ENCODE measurements around the gene SPATA1. TPM values are rescaled to one million over a fixed set of nuclear protein-coding genes. Genes with fewer than 3 reads are reported as not detected.

SPATA1 gene
- total and polyA plus RNA-seq, 2 donors from 2014 or later = 0.62 to 2.5 TPM

- intact Hi-C loops (cut with DNase I) = no loop called here
- H3K27ac ChIP-seq (ENCODE audit: low read depth in 2 of 2, low read length in 2 of 2) = no peak overlapping the region
- DNase-seq = peak in 4 of 5 donors; percentile 59 to 86 (median 76)
Observed at GRCh38 chr1:84582802-84583587, 76.8 kb downstream of the SPATA1 start.

GRCh38 chr1:84583648-84584047 lies 77.5 kb downstream of the SPATA1 start:
- no peaks in the 10 kb centered on the region for H3K4me1 ChIP-seq (ENCODE audit: control insufficient read depth in 2 of 3, insufficient read depth in 2 of 3, low read depth in 1 of 3, low read length in 3 of 3)
- TF ChIP-seq CTCF (IDR thresholded peaks at IDR 0.05; ENCODE audit: borderline replicate concordance, extremely low read depth, insufficient read depth) = no peak
- no peaks in the 10 kb centered on the region for H3K36me3 ChIP-seq (ENCODE audit: control insufficient read depth in 2 of 3, insufficient read depth in 3 of 3, low read length in 3 of 3)
- no peaks in the 10 kb centered on the region for H3K27me3 ChIP-seq (ENCODE audit: control insufficient read depth, insufficient read depth, low read length)
- DNase-seq (peak in 2 of 5 donors; percentile 48 to 54), FAIRE-seq (no peak)
- no peaks in the 10 kb centered on the region for H3K9me3 ChIP-seq (ENCODE audit: control insufficient read depth in 2 of 3, insufficient read depth in 1 of 3, low read length in 3 of 3)
- no peak overlapping the region for H3K27ac ChIP-seq (ENCODE audit: low read depth in 2 of 2, low read length in 2 of 2)
- intact Hi-C loops (cut with DNase I) = no loop called here
- H3K9ac ChIP-seq (ENCODE audit: low read length in 3 of 3) = peak overlapping the region in 1 of 3 donors; percentile 25
- peak overlapping the region in 1 of 3 donors; percentile 18 for H3K4me3 ChIP-seq (ENCODE audit: low read length in 3 of 3)

More at GRCh38 chr1:84582802-84583587, 76.8 kb downstream of the SPATA1 start:
- Histone ChIP-seq H3K4me3 (ENCODE audit: low read length in 3 of 3) (peak overlapping the region in 1 of 3 donors; percentile 18), H3K27me3 (ENCODE audit: control insufficient read depth, insufficient read depth, low read length) (no peaks in the 10 kb centered on the region), H3K9ac (ENCODE audit: low read length in 3 of 3) (peak overlapping the region in 1 of 3 donors; percentile 25), H3K4me1 (ENCODE audit: control insufficient read depth in 2 of 3, insufficient read depth in 2 of 3, low read depth in 1 of 3, low read length in 3 of 3) (no peaks in the 10 kb centered on the region), H3K36me3 (ENCODE audit: control insufficient read depth in 2 of 3, insufficient read depth in 3 of 3, low read length in 3 of 3) (no peaks in the 10 kb centered on the region), H3K9me3 (ENCODE audit: control insufficient read depth in 2 of 3, insufficient read depth in 1 of 3, low read length in 3 of 3) (no peaks in the 10 kb centered on the region)
- TF ChIP-seq CTCF (IDR thresholded peaks at IDR 0.05; ENCODE audit: borderline replicate concordance, extremely low read depth, insufficient read depth) = no peak
- FAIRE-seq = no peak

GRCh38 chr1:84584126-84584525 lies 77.9 kb downstream of the SPATA1 start:
- Histone ChIP-seq H3K27me3 (ENCODE audit: control insufficient read depth, insufficient read depth, low read length) (no peaks in the 10 kb centered on the region), H3K4me1 (ENCODE audit: control insufficient read depth in 2 of 3, insufficient read depth in 2 of 3, low read depth in 1 of 3, low read length in 3 of 3) (no peaks in the 10 kb centered on the region), H3K9ac (ENCODE audit: low read length in 3 of 3) (no peak overlapping the region), H3K36me3 (ENCODE audit: control insufficient read depth in 2 of 3, insufficient read depth in 3 of 3, low read length in 3 of 3) (no peaks in the 10 kb centered on the region), H3K4me3 (ENCODE audit: low read length in 3 of 3) (no peak overlapping the region), H3K9me3 (ENCODE audit: control insufficient read depth in 2 of 3, insufficient read depth in 1 of 3, low read length in 3 of 3) (no peaks in the 10 kb centered on the region), H3K27ac (ENCODE audit: low read depth in 2 of 2, low read length in 2 of 2) (no peak overlapping the region)
- no peak for FAIRE-seq
- DNase-seq = no peak
- no peak for TF ChIP-seq CTCF (IDR thresholded peaks at IDR 0.05; ENCODE audit: borderline replicate concordance, extremely low read depth, insufficient read depth)
- intact Hi-C loops (cut with DNase I) = no loop called here

Data from kidney (tissue), 14 donors.